Mesenchymal stem cell (in vitro differentiated cells and primary cell): ENCODE data around the gene FYN.

ENCODE experiments used
- DNase-seq: peaks from one replicate; pipeline ENCODE4 v3.0.0-alpha.2; 2013
- H2AFZ ChIP-seq: one replicate; pipeline ENCODE4 v1.6.1; 2013; ENCODE audit warnings: low read depth, mild to moderate bottlenecking, control low read depth, inconsistent platforms, low read length, moderate library complexity
- H2AK5ac ChIP-seq: 2 replicates; pipeline ENCODE4 v1.6.1; 2013; ENCODE audit warnings: low read length, moderate library complexity, mild to moderate bottlenecking, inconsistent platforms; ENCODE audit not compliant: severe bottlenecking
- H2BK120ac ChIP-seq: one replicate; pipeline ENCODE4 v1.6.1; 2013; ENCODE audit warnings: low read depth, mild to moderate bottlenecking, inconsistent platforms, low read length, moderate library complexity
- H2BK12ac ChIP-seq, 2 experiments: one replicate each; pipeline ENCODE4 v1.6.1; 2013; ENCODE audit warnings: inconsistent platforms in 2 of 2, low read length in 2 of 2, mild to moderate bottlenecking in 2 of 2, moderate library complexity in 2 of 2, control low read depth in 1 of 2
- H2BK15ac ChIP-seq: one replicate; pipeline ENCODE4 v1.6.1; 2013; ENCODE audit warnings: mild to moderate bottlenecking, low read depth, inconsistent platforms; ENCODE audit not compliant: poor library complexity, severe bottlenecking
- H2BK5ac ChIP-seq: 2 replicates; pipeline ENCODE4 v1.6.1; 2013; ENCODE audit warnings: low read depth, mild to moderate bottlenecking, low read length, control low read depth, inconsistent platforms; ENCODE audit not compliant: poor library complexity, severe bottlenecking
- H3K14ac ChIP-seq, 2 experiments: one replicate each; pipeline ENCODE4 v1.6.1; 2013; ENCODE audit warnings: inconsistent platforms in 2 of 2, low read length in 2 of 2, control low read depth in 1 of 2, mild to moderate bottlenecking in 1 of 2, moderate library complexity in 1 of 2
- H3K18ac ChIP-seq, 2 experiments: one replicate each; pipeline ENCODE4 v1.6.1; 2013; ENCODE audit warnings: inconsistent platforms in 2 of 2, low read length in 2 of 2, control low read depth in 1 of 2, low read depth in 1 of 2, mild to moderate bottlenecking in 1 of 2
- H3K23ac ChIP-seq, 2 experiments: one replicate each; pipeline ENCODE4 v1.6.1; 2013; ENCODE audit warnings: inconsistent platforms in 2 of 2, low read length in 2 of 2, mild to moderate bottlenecking in 2 of 2, moderate library complexity in 2 of 2, control low read depth in 1 of 2
- H3K27ac ChIP-seq: 2 replicates; pipeline ENCODE4 v1.5.1; 2013; ENCODE audit warnings: mild to moderate bottlenecking, moderate library complexity, low read length, control low read depth, inconsistent platforms; ENCODE audit not compliant: poor library complexity, severe bottlenecking
- H3K27me3 ChIP-seq, 2 experiments: 2 replicates each; pipeline versions ENCODE4 v1.6.1 to v1.7.0; 2013; ENCODE audit warnings: low read length in 2 of 2, mild to moderate bottlenecking in 2 of 2, moderate library complexity in 2 of 2, control low read depth in 1 of 2, inconsistent platforms in 1 of 2; ENCODE audit not compliant: control insufficient read depth in 1 of 2, insufficient read depth in 1 of 2
- H3K36me3 ChIP-seq, 2 experiments: 2 replicates each; pipeline versions ENCODE4 v1.6.1 to v1.7.0; 2013; ENCODE audit warnings: low read length in 2 of 2, control low read depth in 1 of 2, inconsistent platforms in 1 of 2, low read depth in 1 of 2, mild to moderate bottlenecking in 1 of 2; ENCODE audit not compliant: insufficient read depth in 2 of 2, control insufficient read depth in 1 of 2
- H3K4ac ChIP-seq, 2 experiments: one replicate each; pipeline ENCODE4 v1.6.1; 2013; ENCODE audit warnings: inconsistent platforms in 2 of 2, low read length in 2 of 2, mild to moderate bottlenecking in 2 of 2, moderate library complexity in 2 of 2, control low read depth in 1 of 2, low read depth in 1 of 2
- H3K4me1 ChIP-seq: 2 replicates; pipeline ENCODE4 v1.6.1; 2013; ENCODE audit warnings: low read depth, low read length, control low read depth; ENCODE audit not compliant: control insufficient read depth, insufficient read depth
- H3K4me2 ChIP-seq: 2 replicates; pipeline ENCODE4 v1.6.1; 2013; ENCODE audit warnings: low read length, mild to moderate bottlenecking, inconsistent platforms; ENCODE audit not compliant: poor library complexity, severe bottlenecking
- H3K4me3 ChIP-seq, 2 experiments: 2 replicates each; pipeline versions ENCODE4 v1.5.1 to v1.7.0; 2013; ENCODE audit warnings: low read length in 2 of 2, mild to moderate bottlenecking in 2 of 2, control low read depth in 1 of 2, low read depth in 1 of 2; ENCODE audit not compliant: insufficient read depth in 1 of 2
- H3K79me1 ChIP-seq: replicated peaks from 2 replicates; pipeline ENCODE4 v1.6.1; 2013; ENCODE audit warnings: mild to moderate bottlenecking, control low read depth, low read length, inconsistent platforms; ENCODE audit not compliant: poor library complexity, severe bottlenecking
- H3K9ac ChIP-seq: 2 replicates; pipeline ENCODE4 v1.7.0; 2013; ENCODE audit warnings: mild to moderate bottlenecking, low read length, moderate library complexity
- H3K9me3 ChIP-seq: 2 replicates; pipeline ENCODE4 v1.7.0; 2013; ENCODE audit warnings: mild to moderate bottlenecking, low read length; ENCODE audit not compliant: control insufficient read depth
- H4K8ac ChIP-seq: one replicate; pipeline ENCODE4 v1.6.1; 2013; ENCODE audit warnings: inconsistent platforms, mild to moderate bottlenecking, low read length, moderate library complexity
- H4K91ac ChIP-seq: one replicate; pipeline ENCODE4 v1.6.1; 2013; ENCODE audit warnings: mild to moderate bottlenecking, low read length, inconsistent platforms
- WGBS: methylation state at CpG from one replicate; pipeline ENCODE4 v1.1.7; 2013; ENCODE audit warnings: mixed read lengths; 5-methylcytosine and 5-hydroxymethylcytosine counted together

FYN gene

DNA sequence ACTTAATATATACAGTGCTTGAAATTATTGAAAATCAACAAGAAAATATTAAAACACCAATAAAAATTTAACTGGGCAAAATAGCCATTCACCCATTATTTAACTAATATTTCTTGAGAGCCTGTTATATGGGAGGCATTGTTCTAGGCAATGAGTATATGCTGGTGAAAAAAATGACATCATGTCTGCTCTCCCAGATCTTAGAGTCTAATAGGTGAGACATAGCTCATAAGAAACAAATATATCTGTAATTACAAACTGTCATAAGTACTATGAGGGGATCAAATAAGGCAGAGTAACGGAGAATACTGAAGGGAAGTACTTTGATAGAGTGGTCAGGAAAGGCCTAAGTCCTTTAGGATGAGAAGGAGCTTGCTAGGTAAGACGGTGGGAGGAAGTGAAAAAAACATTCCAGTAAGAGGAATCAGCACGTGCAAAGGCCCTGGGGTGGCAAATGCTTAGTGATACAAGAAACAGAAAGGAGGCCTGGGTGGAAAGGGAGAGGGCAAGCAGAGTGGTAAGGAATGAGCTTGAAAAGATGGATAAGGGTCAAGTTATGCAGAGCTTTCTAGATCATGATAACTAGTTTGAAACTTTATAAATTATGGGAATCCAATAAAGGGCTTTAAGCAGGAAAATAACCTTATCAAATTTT lies 12.2 kb upstream of the FYN start:
- no peak overlapping the region for H3K9ac ChIP-seq

GRCh38 chr6:111884068-111884467 lies 10.8 kb upstream of the FYN start:
- no peaks in the 10 kb centered on the region for H3K9me3 ChIP-seq

More for the DNA sequence above, 12.2 kb upstream of the FYN start:
- Histone ChIP-seq H3K4me2 (no peak overlapping the region), H4K91ac (no peak overlapping the region), H3K23ac (no peak overlapping the region), H3K14ac (no peak overlapping the region), H3K36me3 (no peaks in the 10 kb centered on the region), H2BK15ac (no peak overlapping the region), H3K27me3 (no peaks in the 10 kb centered on the region), H2AFZ (no peak overlapping the region), H3K4me1 (no peaks in the 10 kb centered on the region), H4K8ac (no peak overlapping the region), H2BK120ac (no peak overlapping the region), H3K79me1 (no peaks in the 10 kb centered on the region), H3K9me3 (no peaks in the 10 kb centered on the region), H2BK12ac (no peak overlapping the region), H3K27ac (no peak overlapping the region), H3K4ac (no peak overlapping the region), H3K18ac (no peak overlapping the region), H2BK5ac (no peak overlapping the region), H3K4me3 (no peak overlapping the region), H2AK5ac (no peak overlapping the region)
- no peak for DNase-seq
- WGBS, result 95% methylated on average over 3 of the region's 3 CpGs

DNA sequence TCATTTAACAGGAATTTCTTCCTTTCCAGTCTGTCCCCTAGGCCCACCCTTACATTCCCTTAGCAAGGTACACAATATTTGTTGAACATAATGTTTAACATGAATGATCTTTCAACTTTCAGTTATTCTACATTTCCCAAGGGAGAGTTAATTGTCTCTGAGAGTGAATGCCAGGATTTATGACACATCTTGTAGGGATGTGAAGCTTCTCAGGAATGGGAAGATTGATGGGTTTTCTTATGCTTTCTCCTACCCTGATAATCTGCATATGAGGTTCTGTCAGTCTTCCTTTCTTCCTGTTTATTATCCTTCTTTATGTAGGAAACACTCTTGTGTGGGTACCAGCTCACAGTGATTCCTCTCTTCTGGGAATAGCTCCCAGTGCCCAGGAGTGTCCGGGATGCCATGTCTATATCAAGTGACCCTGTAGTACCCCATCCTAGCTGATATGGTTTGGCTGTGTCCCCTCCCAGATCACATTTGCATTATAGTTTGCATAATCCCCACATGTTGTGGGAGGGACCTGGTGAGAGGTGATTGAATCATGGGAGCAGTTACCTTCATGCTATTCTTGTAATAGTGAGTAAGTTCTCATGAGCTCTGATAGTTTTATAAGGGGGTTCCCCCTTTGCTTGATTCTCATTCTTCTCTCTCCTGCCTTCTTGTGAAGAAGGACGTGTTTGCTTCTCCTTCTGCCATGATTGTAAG lies 7.1 kb upstream of the FYN start:
- 82% methylated on average over 2 of the region's 2 CpGs for WGBS
- H2AFZ ChIP-seq, result no peak overlapping the region

More at GRCh38 chr6:111884068-111884467, 10.8 kb upstream of the FYN start:
- no peak overlapping the region for H2BK12ac ChIP-seq
- no peak overlapping the region for H3K4me2 ChIP-seq
- no peak overlapping the region for H2AK5ac ChIP-seq
- H3K27ac ChIP-seq, result no peak overlapping the region
- no peak overlapping the region for H3K4me3 ChIP-seq
- H3K4ac ChIP-seq, result no peak overlapping the region
- no peak overlapping the region for H4K91ac ChIP-seq
- no peak overlapping the region for H3K9ac ChIP-seq
- no peaks in the 10 kb centered on the region for H3K27me3 ChIP-seq
- H3K18ac ChIP-seq, result no peak overlapping the region
- WGBS, result 84% methylated on average over 2 of the region's 2 CpGs
- no peak overlapping the region for H3K23ac ChIP-seq
- no peak for DNase-seq
- peaks cover 2% of the 10 kb centered on the region for H3K4me1 ChIP-seq
- H3K14ac ChIP-seq, result no peak overlapping the region
- no peak overlapping the region for H4K8ac ChIP-seq
- no peaks in the 10 kb centered on the region for H3K79me1 ChIP-seq
- H2BK15ac ChIP-seq, result no peak overlapping the region
- H3K36me3 ChIP-seq, result no peaks in the 10 kb centered on the region
- H2AFZ ChIP-seq, result no peak overlapping the region
- no peak overlapping the region for H2BK5ac ChIP-seq
- no peak overlapping the region for H2BK120ac ChIP-seq

GRCh38 chr6:111875741-111876140 lies 2.5 kb upstream of the FYN start:
- no peak overlapping the region for H3K4me2 ChIP-seq
- no peak overlapping the region for H2AFZ ChIP-seq
- no peak overlapping the region for H3K14ac ChIP-seq
- H3K4me3 ChIP-seq, result no peak overlapping the region
- no peak overlapping the region for H2BK12ac ChIP-seq
- 100% methylated on average over 3 of the region's 4 CpGs for WGBS
- peaks cover 2% of the 10 kb centered on the region for H3K4me1 ChIP-seq
- H3K18ac ChIP-seq, result no peak overlapping the region
- no peaks in the 10 kb centered on the region for H3K36me3 ChIP-seq
- peaks cover 6% of the 10 kb centered on the region for H3K79me1 ChIP-seq
- H2BK120ac ChIP-seq, result no peak overlapping the region
- H3K9me3 ChIP-seq, result no peaks in the 10 kb centered on the region
- DNase-seq, result no peak
- H2AK5ac ChIP-seq, result no peak overlapping the region
- H2BK5ac ChIP-seq, result no peak overlapping the region
- no peak overlapping the region for H2BK15ac ChIP-seq
- no peak overlapping the region for H3K4ac ChIP-seq
- H4K91ac ChIP-seq, result no peak overlapping the region
- no peak overlapping the region for H3K27ac ChIP-seq
- no peaks in the 10 kb centered on the region for H3K27me3 ChIP-seq
- H4K8ac ChIP-seq, result no peak overlapping the region
- H3K9ac ChIP-seq, result no peak overlapping the region
- no peak overlapping the region for H3K23ac ChIP-seq

More for the DNA sequence above, 7.1 kb upstream of the FYN start:
- no peaks in the 10 kb centered on the region for H3K27me3 ChIP-seq
- no peak overlapping the region for H2BK120ac ChIP-seq
- H2AK5ac ChIP-seq, result no peak overlapping the region
- no peak overlapping the region for H3K4ac ChIP-seq
- no peak overlapping the region for H3K14ac ChIP-seq
- no peaks in the 10 kb centered on the region for H3K79me1 ChIP-seq
- H3K18ac ChIP-seq, result no peak overlapping the region
- no peak overlapping the region for H3K9ac ChIP-seq
- H4K8ac ChIP-seq, result no peak overlapping the region
- no peak overlapping the region for H3K4me3 ChIP-seq
- H3K36me3 ChIP-seq, result no peaks in the 10 kb centered on the region
- H3K4me1 ChIP-seq, result peaks cover 2% of the 10 kb centered on the region
- H3K4me2 ChIP-seq, result no peak overlapping the region
- H3K23ac ChIP-seq, result no peak overlapping the region
- no peak overlapping the region for H3K27ac ChIP-seq
- H4K91ac ChIP-seq, result no peak overlapping the region
- no peak overlapping the region for H2BK12ac ChIP-seq
- H3K9me3 ChIP-seq, result no peaks in the 10 kb centered on the region
- no peak for DNase-seq
- no peak overlapping the region for H2BK15ac ChIP-seq
- H2BK5ac ChIP-seq, result no peak overlapping the region
